Measurements from ENCODE around the gene ARHGEF17. TPM values are rescaled to one million over a fixed set of nuclear protein-coding genes. Genes with fewer than 3 reads are reported as not detected.

ARHGEF17 gene
- total RNA-seq, 1 donor from 2014 or later: 4.5 TPM

GRCh38 chr11:73263640-73264039 is 44.4 kb upstream of the ARHGEF17 start:
- Histone ChIP-seq H3K36me3 (ENCODE audit: control insufficient read depth, insufficient read depth, low read length) (no peaks in the 10 kb centered on the region), H3K27me3 (ENCODE audit: control insufficient read depth, insufficient read depth, low read length) (no peaks in the 10 kb centered on the region), H3K4me3 (ENCODE audit: low read depth, low read length) (no peak overlapping the region)
- TF ChIP-seq CTCF (IDR thresholded peaks at IDR 0.05; ENCODE audit: insufficient read depth, low read length, severe bottlenecking): no peak
- FAIRE-seq (peak; percentile 90), DNase-seq (ENCODE audit: low read depth) (no peak)

GRCh38 chr11:73265278-73265810 is 42.7 kb upstream of the ARHGEF17 start:
- DNase-seq (ENCODE audit: low read depth) (no peak), FAIRE-seq (no peak)
- H3K4me3 ChIP-seq (ENCODE audit: low read depth, low read length): no peak overlapping the region

GRCh38 chr11:73265853-73266645 is 42.0 kb upstream of the ARHGEF17 start:
- H3K4me3 ChIP-seq (ENCODE audit: low read depth, low read length): no peak overlapping the region
- no peak for TF ChIP-seq CTCF (IDR thresholded peaks at IDR 0.05; ENCODE audit: insufficient read depth, low read length, severe bottlenecking)

More at GRCh38 chr11:73265278-73265810, 42.7 kb upstream of the ARHGEF17 start:
- H3K27me3 ChIP-seq (ENCODE audit: control insufficient read depth, insufficient read depth, low read length): no peaks in the 10 kb centered on the region
- no peak for TF ChIP-seq CTCF (IDR thresholded peaks at IDR 0.05; ENCODE audit: insufficient read depth, low read length, severe bottlenecking)
- H3K36me3 ChIP-seq (ENCODE audit: control insufficient read depth, insufficient read depth, low read length): no peaks in the 10 kb centered on the region

GRCh38 chr11:73266646-73267020 is 41.4 kb upstream of the ARHGEF17 start:
- DNase-seq (ENCODE audit: low read depth): no peak
- no peak for FAIRE-seq
- no peak overlapping the region for H3K4me3 ChIP-seq (ENCODE audit: low read depth, low read length)
- no peaks in the 10 kb centered on the region for H3K27me3 ChIP-seq (ENCODE audit: control insufficient read depth, insufficient read depth, low read length)
- H3K36me3 ChIP-seq (ENCODE audit: control insufficient read depth, insufficient read depth, low read length): no peaks in the 10 kb centered on the region
- TF ChIP-seq CTCF (IDR thresholded peaks at IDR 0.05; ENCODE audit: insufficient read depth, low read length, severe bottlenecking): no peak

More at GRCh38 chr11:73265853-73266645, 42.0 kb upstream of the ARHGEF17 start:
- no peaks in the 10 kb centered on the region for H3K27me3 ChIP-seq (ENCODE audit: control insufficient read depth, insufficient read depth, low read length)
- DNase-seq (ENCODE audit: low read depth) (no peak), FAIRE-seq (no peak)
- no peaks in the 10 kb centered on the region for H3K36me3 ChIP-seq (ENCODE audit: control insufficient read depth, insufficient read depth, low read length)

GRCh38 chr11:73267122-73267846 is 40.8 kb upstream of the ARHGEF17 start:
- no peak for TF ChIP-seq CTCF (IDR thresholded peaks at IDR 0.05; ENCODE audit: insufficient read depth, low read length, severe bottlenecking)
- DNase-seq (ENCODE audit: low read depth) (no peak), FAIRE-seq (peak; percentile 13)
- H3K36me3 ChIP-seq (ENCODE audit: control insufficient read depth, insufficient read depth, low read length): no peaks in the 10 kb centered on the region
- no peak overlapping the region for H3K4me3 ChIP-seq (ENCODE audit: low read depth, low read length)
- H3K27me3 ChIP-seq (ENCODE audit: control insufficient read depth, insufficient read depth, low read length): no peaks in the 10 kb centered on the region

Measured in bronchial epithelial cell (primary cell).